Esophagus (tissue), 2 donors: Measurements from ENCODE around the gene CAV3. TPM values are rescaled to one million over a fixed set of nuclear protein-coding genes. Genes with fewer than 3 reads are reported as not detected.

Experiments used
- H3K27ac ChIP-seq, 2 donors: one replicate each; pipeline ENCODE4 v1.5.1; 2013; ENCODE audit warnings: low read depth in 2 of 2, mild to moderate bottlenecking in 2 of 2, inconsistent platforms in 1 of 2, low read length in 1 of 2, moderate library complexity in 1 of 2
- H3K27me3 ChIP-seq, 2 donors: one replicate each; pipeline ENCODE4 v1.6.1; 2013; ENCODE audit warnings: low read length in 2 of 2, control low read depth in 1 of 2, mild to moderate bottlenecking in 1 of 2; ENCODE audit not compliant: insufficient read depth in 2 of 2, control insufficient read depth in 1 of 2
- H3K36me3 ChIP-seq, 2 donors: one replicate each; pipeline ENCODE4 v1.6.1; 2013; ENCODE audit warnings: low read length in 1 of 2; ENCODE audit not compliant: control insufficient read depth in 2 of 2, insufficient read depth in 2 of 2
- H3K4me1 ChIP-seq, 2 donors: one replicate each; pipeline ENCODE4 v1.6.1; 2013; ENCODE audit warnings: low read length in 1 of 2; ENCODE audit not compliant: control insufficient read depth in 2 of 2, insufficient read depth in 2 of 2
- H3K4me3 ChIP-seq, 2 donors: one replicate each; pipeline ENCODE4 v1.5.1; 2013; ENCODE audit warnings: low read length in 2 of 2, mild to moderate bottlenecking in 2 of 2, low read depth in 1 of 2, moderate library complexity in 1 of 2
- H3K9me3 ChIP-seq, 2 donors: one replicate each; pipeline ENCODE4 v1.6.1; 2013; ENCODE audit warnings: mild to moderate bottlenecking in 2 of 2, low read depth in 1 of 2, low read length in 1 of 2, moderate library complexity in 1 of 2; ENCODE audit not compliant: control insufficient read depth in 2 of 2, insufficient read depth in 1 of 2
- WGBS, 2 donors: extraction: QIAGEN DNeasy Blood & Tissue Kit; methylation state at CpG; one replicate each; pipeline ENCODE4 v1.1.7; 2013; 5-methylcytosine and 5-hydroxymethylcytosine counted together
- polyA plus RNA-seq, 2 donors: library from polyadenylated mRNA; stranded (reverse); fragments of 200-250 nt; gene quantifications; one replicate each; pipeline ENCODE4 v1.2.3, GENCODE V29; 2013
- donor health status: healthy with polysubstance abuse.
- donor health status: Bipolar disorder and iron deficiency.

CAV3 gene
- polyA plus RNA-seq, 2 donors = 0.04 TPM; not detected in 1

DNA sequence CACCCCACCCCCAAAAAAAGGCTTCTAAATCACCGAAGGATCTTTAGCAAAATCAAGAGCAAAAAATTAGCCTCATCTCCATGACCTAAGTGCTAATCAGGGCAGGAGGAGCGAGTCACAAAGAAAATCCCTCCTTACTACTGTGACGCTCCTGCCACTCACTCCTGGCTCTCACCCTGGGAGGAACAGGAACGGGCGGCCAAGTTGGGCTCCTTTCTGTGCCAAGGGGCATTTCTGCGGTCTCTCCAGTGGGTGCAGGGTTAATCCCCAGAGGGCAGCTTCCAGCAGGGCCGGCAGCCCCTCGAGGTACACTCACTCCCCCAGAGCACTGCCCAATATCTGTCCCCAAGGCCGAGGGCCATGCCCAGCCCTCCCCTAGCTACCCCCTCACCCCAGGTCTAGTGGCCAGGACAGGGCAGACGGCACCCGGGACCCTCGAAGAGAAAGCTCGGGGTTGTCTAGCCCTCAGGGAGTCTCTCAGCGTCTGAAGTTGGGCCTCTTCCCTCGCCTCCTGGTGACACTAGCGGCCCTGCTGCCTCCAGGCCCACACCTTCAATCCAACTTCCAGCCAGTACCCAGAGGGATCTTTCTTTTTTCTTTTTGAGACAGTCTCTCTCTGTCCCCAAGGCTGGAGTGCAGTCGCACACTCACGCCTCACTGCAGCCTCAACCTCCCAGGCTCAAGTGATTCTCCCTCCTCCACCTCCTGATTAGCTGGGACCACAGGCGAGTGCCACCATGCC is 706 bp downstream of the CAV3 start:
- no peaks in the 10 kb centered on the region for H3K27me3 ChIP-seq
- H3K36me3 ChIP-seq = no peaks in the 10 kb centered on the region
- no peak overlapping the region for H3K27ac ChIP-seq
- peaks cover 0 to 3% of the 10 kb centered on the region in 2 donors for H3K4me1 ChIP-seq
- no peak overlapping the region for H3K4me3 ChIP-seq
- H3K9me3 ChIP-seq = no peaks in the 10 kb centered on the region
- 84 to 86% methylated on average over 19 of the region's 19 CpGs for WGBS, 2 donors

GRCh38 chr3:8734908-8735307 is 1.3 kb downstream of the CAV3 start:
- Histone ChIP-seq H3K27me3 (no peaks in the 10 kb centered on the region), H3K4me1 (peaks cover 0 to 3% of the 10 kb centered on the region in 2 donors), H3K27ac (no peak overlapping the region), H3K9me3 (no peaks in the 10 kb centered on the region), H3K36me3 (no peaks in the 10 kb centered on the region), H3K4me3 (no peak overlapping the region)
- 94 to 97% methylated on average over 1 of the region's 1 CpG for WGBS, 2 donors

DNA sequence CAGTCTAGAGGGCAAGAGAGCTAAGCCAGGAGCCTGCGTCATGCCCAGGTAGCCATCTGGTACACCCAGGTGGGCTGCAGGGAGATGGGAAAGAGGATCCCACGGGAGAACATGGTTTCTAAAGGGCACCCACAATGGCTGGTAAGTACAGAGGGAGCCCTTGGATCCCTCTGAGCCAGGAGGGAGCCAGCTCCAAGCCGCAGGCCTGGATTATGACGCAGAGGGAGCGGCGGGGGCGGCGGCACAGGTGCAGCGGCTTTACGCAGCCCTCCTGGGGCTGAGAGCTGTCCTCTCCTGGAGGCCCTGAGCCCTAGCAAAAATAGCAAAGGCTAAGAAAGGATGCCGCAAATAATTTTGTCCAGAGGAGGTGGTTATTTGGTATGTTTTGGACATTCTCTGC is 2.8 kb downstream of the CAV3 start:
- WGBS, 2 donors = 89 to 90% methylated on average over 11 of the region's 11 CpGs

DNA sequence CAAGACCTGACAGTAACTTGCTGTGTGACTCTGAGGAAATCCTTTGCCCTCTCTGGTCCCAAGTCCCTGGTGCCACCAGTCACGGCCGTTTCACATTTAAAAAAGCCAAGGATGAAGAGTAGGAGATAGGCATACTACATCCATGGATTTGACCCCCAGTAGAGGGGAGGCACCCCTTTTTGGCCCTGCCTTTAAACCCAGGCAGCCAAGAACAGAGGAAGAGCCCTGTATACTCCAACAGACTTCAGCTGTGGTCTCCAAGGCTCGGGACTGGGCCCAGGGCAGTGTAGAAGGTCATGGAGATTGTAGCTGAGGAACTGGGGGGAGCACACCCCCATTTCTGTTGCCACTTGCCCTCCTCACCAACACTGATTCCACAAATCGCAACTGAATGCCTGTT is 3.7 kb downstream of the CAV3 start:
- Histone ChIP-seq H3K4me1 (peaks cover 2 to 8% of the 10 kb centered on the region in 2 donors), H3K36me3 (no peaks in the 10 kb centered on the region), H3K9me3 (no peaks in the 10 kb centered on the region), H3K27ac (no peak overlapping the region), H3K27me3 (no peaks in the 10 kb centered on the region), H3K4me3 (no peak overlapping the region)
- WGBS, 2 donors = 92 to 95% methylated on average over 4 of the region's 4 CpGs

More for the DNA sequence above, 2.8 kb downstream of the CAV3 start:
- Histone ChIP-seq H3K27me3 (no peaks in the 10 kb centered on the region), H3K36me3 (no peaks in the 10 kb centered on the region), H3K4me3 (no peak overlapping the region), H3K4me1 (peaks cover 2 to 8% of the 10 kb centered on the region in 2 donors), H3K27ac (no peak overlapping the region), H3K9me3 (no peaks in the 10 kb centered on the region)

DNA sequence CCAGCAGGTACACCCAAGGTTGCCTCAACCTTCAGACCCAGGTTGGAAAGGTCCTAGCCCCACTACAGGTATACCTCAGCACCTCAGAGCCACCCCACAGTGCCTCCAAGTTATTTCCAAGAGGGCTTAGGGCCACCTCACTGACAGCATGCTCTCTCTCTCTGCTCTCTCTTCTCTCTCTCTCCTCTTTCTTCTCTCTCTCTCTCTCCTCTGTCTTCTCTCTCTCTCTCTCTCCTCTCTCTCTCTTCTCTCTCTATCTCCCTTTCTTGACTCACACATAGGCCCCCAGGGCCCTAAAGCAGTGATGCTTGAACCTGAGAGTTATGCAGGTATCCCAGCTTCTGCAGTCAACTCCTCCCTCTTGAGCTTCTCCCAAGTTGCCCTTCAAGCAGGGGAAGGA is 4.2 kb downstream of the CAV3 start:
- Histone ChIP-seq H3K9me3 (no peaks in the 10 kb centered on the region), H3K27me3 (no peaks in the 10 kb centered on the region), H3K4me3 (no peak overlapping the region), H3K36me3 (no peaks in the 10 kb centered on the region), H3K4me1 (peaks cover 2 to 8% of the 10 kb centered on the region in 2 donors), H3K27ac (no peak overlapping the region)

DNA sequence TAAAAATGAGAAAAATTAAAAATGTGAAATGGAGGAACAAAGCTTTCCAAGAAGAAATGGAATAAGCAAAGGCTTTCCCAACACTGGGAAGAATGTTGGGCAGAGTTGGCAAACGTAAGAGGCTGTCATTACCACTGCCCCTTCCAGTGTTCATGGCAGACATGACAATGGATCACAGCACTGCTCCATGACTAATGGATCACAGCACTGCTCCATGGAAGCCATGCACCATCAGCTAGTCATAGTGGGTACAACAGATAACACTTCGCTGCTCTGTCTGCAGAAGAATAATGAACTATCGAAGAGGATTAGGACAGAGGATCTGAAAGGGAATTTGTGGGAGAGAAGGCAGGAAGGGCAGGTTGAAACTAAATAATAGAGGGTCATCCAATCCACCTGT is 5.0 kb downstream of the CAV3 start:
- H3K9me3 ChIP-seq = no peaks in the 10 kb centered on the region
- WGBS, 2 donors = 65 to 73% methylated on average over 3 of the region's 3 CpGs
- H3K4me1 ChIP-seq = peaks cover 2 to 5% of the 10 kb centered on the region in 2 donors
- no peaks in the 10 kb centered on the region for H3K36me3 ChIP-seq
- no peak overlapping the region for H3K4me3 ChIP-seq
- H3K27ac ChIP-seq = no peak overlapping the region
- no peaks in the 10 kb centered on the region for H3K27me3 ChIP-seq

DNA sequence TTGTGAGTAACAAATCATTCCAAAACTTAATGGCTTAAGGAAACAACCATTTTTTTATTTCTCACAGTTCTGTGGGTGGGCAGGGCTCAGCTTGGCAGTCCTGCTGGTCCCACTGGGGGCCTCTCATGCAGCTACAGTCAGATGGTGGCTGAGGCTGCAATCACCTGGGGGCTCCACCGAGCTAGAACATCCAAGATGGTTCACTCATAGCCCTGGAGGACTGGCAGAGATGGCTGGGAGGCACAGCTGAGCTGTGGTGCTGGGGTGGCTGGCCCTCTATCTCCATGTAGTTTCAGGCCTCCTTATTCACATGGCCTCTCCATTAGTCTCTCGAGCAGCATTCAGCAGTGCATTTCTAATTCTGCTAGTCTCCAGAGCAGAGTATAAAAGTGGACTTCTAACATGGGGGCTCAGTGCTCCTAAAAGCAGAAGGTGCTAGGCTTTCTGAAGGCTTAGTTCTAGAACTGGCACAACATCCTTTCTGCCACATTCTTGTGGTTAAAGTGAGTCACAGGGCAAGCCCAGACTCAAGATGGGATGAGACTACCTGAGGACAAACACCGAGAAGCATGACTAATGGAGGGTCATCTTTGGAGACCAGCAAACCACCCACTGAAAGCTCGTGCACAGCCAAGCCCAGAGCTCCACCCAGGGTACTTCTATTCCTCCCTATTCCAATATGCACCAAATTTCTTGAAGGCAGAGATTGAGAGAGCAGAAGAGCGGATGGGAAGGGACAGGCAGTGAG is 6.3 kb downstream of the CAV3 start:
- Histone ChIP-seq H3K27me3 (no peaks in the 10 kb centered on the region), H3K36me3 (no peaks in the 10 kb centered on the region), H3K9me3 (no peaks in the 10 kb centered on the region), H3K4me1 (peaks cover 2 to 5% of the 10 kb centered on the region in 2 donors), H3K27ac (no peak overlapping the region), H3K4me3 (no peak overlapping the region)
- WGBS, 2 donors = 58 to 70% methylated on average over 5 of the region's 5 CpGs

DNA sequence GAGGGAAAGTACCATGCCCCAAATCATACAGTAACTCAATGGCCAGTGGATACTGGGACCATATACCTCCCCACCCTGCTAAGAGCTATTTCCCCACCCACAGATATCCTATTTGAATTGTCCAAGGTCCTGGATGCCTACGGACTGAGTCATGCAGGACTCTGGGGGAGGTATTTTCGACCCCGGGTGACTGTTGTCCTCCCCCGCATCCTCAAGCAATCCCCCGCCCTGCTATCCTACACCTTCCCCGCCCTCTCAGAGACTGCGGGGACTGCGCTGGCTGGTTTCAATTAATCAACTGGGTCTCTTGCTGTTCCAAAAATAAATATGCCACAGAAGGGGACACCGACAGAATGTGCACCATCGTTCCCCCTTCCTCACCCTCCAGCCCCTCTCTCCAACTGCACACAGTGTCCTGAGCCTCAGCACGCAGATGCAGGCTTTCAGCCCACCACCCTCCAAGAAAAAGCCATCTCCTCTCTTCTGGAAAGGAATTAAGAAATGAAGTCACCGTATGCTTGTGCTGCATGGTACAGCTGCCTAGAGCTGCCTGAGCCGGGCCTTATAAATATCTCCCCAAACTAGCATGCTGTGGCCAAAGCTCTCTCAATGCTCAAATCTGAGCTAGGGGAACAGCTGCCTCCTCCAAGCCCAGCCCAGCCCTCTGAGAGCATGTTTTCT is 8.1 kb downstream of the CAV3 start:
- WGBS, 2 donors = 20 to 40% methylated on average over 13 of the region's 13 CpGs
- no peak overlapping the region for H3K4me3 ChIP-seq
- peaks cover 2 to 5% of the 10 kb centered on the region in 2 donors for H3K4me1 ChIP-seq
- no peak overlapping the region for H3K27ac ChIP-seq
- H3K9me3 ChIP-seq = no peaks in the 10 kb centered on the region
- no peaks in the 10 kb centered on the region for H3K27me3 ChIP-seq
- H3K36me3 ChIP-seq = no peaks in the 10 kb centered on the region

GRCh38 chr3:8743021-8743601 is 9.5 kb downstream of the CAV3 start:
- Histone ChIP-seq H3K4me1 (peaks cover 2 to 5% of the 10 kb centered on the region in 2 donors), H3K36me3 (no peaks in the 10 kb centered on the region), H3K4me3 (no peak overlapping the region), H3K27ac (no peak overlapping the region), H3K27me3 (no peaks in the 10 kb centered on the region), H3K9me3 (no peaks in the 10 kb centered on the region)
- WGBS, 2 donors = 54 to 73% methylated on average over 6 of the region's 6 CpGs
